ENCODE results near the gene ARPC1A.
"Not testable (repeated sequence)": the region's sequence is repeated elsewhere in the genome, so short reads cannot be mapped to it uniquely, and the experiment has no call there.

Gene ARPC1A

DNA sequence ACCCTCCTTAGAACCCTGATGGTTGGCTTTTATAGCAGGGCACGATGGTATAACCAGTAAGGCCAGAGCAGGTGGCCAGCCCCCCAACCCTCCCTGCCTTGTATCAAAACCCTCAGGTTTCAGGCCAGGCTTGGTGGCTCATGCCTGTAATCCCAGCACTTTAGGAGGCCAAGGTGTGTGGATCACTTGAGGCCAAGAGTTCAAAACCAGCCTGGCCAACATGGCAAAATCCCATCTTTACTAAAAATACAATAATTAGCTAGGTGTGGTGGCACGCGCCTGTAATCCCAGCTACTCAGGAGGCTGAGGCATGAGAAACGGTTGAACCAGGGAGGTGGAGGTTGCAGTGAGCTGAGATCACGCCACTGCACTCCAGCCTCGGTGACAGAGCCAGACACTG lies 3.0 kb upstream of the ARPC1A start:
- DNase-seq = not testable (repeated sequence)

DNA sequence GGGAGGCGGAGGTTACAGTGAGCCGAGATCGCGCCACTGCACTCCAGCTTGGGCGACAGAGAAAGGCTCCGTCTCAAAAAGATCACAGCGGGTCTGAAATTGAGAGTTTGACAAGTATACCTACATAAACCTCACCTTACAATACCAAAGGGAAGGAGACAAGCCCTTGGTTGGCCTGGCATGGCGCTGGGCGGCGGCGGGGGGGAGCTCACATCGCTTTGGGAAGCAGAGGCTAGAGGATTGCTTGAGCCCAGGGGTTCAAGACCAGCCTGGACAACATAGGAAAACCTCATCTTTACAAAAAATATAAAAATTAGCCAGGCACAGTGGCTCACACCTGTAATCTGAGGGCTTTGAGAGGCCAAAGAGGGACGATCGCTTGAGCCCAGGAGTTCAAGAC lies 1.1 kb upstream of the ARPC1A start:
- DNase-seq = no peak

DNA sequence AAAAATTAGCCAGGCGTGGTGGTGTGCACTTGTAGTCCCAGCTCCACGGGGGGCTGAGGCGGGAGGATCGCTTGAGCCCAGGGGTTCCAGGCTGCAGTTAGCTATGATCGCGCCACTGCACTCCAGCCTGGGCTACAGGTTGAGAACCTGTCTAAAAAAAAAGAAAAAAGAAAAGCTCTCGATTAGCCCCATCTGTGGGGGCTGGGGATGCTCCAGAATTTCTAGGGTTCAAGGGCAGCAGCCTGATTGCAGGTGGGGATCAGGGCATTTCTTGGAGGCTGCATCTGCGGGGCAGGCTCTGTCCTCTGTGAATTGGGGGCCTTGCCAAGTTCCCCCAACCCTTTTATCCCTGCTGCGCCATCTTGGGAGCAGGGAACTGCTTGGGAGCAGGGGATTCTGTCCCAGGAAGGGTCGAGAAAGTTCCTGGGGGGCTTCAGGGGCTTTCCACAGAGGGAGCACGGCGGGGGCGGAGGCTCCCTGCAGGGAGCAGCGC lies 651 bp upstream of the ARPC1A start:
- no peak for DNase-seq

DNA sequence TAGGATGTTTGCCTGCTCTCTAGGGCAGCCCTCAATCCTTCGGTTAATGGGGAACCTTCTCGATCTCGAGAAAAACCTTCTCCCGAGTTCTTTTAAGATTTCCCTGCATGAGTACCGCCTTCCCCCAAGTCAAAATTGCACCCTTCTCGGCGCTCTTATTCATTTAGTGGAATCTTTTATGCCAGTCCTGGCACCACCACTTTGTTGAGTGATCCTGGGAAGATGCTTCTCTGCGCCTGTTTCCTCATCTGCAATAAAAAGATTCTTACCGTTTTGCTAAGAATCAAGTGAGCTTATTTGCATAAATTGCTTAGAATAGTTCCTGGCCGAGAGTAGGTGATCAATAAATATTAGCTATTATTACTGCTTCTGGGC lies 697 bp downstream of the ARPC1A start:
- DNase-seq = no peak

DNA sequence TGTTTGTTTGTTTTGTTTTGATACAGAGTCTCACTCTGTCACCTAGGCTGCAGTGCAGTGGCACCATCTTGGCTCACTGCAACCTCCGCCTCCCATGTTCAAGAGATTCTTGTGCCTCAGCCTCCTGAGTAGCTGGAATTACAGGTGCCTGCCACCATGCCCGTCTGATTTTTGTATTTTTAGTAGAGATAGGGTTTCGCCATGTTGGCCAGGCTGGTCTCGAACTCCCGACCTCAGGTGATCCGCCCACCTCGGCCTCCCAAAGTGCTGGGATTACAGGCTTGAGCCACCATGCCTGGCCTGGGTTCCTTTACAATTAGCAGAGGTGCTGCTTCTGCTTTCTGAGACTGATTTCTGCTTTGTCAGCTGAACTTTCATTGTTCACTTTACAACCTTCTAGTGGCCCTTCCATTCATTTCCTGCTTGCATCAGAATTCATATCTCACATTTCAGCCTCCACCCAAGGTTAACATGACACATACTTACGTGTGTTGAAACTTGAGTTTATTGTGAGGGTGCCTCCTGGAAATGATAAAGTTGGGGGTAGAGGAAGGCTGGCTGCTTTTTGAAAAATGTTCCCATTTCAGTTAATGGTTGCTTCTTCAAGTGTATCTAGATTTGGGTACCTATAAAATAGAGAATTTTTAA lies 4.7 kb downstream of the ARPC1A start:
- not testable (repeated sequence) for DNase-seq

DNA sequence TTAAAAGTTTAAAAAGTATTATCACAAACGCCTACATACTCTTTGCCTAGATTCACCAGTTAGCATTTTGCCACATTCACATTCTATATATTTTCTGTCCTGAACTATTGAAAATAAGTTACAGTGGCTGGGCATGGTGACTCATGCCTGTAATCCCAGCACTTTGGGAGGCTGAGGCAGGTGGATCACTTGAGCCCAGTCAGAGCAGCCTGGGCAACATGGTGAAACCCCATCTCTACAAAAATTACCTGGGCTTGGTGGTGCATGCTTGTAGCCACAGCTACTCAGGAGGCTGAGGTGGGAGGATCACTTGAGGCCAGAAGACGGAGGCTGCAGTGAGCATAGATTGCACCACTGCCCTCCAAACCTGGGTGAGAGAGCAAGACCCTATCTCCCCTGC lies 5.3 kb downstream of the ARPC1A start:
- no peak for DNase-seq

DNA sequence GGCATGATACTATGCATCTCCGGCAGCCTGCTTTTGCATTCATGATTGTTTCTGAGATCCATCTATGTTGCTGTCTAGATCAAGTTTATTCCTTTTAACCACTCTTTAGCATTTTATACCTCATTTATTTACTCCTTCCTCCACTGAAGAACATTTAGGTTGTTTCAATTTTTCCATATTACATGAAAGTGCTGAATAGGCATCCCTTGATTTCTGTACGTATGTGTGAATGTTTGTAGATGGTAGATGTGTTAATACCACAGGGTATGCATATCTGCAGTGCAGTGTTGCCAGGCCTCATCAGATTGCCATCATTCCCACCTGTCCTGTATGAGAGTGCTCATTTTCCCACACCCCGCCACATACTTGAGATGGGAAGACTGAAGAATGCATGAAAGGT lies 13.9 kb downstream of the ARPC1A start:
- DNase-seq = no peak

DNA sequence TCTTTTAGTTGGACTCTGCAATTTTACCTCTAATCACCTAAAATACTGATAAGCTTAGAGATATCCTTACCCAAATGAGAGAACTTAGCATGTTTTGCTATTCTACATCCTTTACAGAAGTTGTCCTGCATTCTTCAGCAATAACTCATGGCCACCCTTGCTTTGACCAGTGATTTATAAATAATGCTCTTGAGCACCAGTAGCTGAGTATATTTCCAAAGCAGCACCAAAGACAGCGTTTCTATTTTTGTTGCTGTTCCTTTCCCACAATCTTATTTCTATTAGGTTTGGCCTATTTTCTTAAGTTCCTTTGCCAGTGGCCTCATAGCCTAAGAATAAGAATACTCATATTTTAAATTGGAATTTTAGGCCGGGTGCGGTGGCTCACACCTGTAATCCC lies 15.0 kb downstream of the ARPC1A start:
- no peak for DNase-seq

DNA sequence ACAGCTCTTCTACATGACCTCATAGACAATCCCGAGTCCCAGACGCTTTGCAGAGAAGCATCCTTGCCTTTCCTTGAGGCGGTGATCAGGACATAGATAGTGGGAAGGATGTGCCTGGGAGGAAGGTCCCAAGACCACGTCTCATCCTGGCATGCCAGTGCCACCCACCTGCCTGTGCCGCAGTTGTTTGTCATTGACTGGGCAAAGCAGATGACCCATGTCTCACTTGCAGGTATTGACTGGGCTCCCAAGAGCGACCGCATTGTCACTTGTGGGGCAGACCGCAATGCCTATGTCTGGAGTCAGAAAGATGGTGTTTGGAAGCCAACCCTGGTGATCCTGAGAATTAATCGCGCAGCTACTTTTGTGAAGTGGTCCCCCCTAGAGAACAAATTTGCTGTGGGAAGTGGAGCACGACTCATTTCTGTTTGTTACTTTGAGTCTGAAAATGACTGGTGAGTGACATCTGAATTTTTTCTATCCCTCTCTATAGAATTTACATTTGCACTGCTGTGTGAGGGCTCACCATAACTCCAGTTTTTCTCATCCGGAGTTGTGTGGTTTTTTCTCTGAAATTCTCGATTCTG lies 18.5 kb downstream of the ARPC1A start:
- no peak for DNase-seq

DNA sequence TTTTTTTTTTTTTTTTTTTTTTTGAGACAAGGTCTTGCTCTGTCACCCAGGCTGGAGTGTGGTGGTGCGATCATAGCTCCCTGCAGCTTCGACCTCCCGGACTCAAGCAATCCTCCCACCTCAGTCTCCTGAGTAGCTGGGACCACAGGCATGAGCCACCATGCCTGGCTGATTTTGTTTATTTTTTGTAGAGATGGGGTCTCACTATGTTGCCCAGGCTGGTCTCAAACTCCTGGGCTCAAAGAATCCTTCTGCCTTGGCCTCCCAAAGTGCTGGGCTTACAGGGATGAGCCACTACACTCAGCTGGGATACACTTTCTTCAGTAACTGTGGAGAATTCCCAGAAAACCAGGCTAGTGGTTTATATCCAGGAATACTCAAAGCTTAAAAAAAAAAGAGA lies 24.9 kb downstream of the ARPC1A start:
- DNase-seq = not testable (repeated sequence)

DNA sequence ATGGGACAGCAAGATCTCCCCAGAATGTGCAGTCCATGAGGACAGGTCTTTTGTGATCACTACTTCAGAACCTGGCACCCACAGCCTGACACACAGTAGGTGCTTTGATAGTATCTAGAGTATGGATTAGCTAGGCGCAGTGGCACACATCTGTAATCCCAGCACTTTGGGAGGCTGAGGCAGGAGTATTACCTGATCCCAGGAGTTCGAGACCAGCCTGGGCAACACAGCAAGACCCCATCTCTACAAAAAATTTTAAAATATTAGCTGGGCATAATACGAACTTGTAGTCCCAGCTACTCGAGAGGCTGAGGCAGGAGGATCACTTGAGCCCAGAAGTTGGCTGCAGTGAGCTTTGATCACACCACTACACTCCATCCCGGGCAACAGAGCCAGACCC lies 26.5 kb downstream of the ARPC1A start:
- DNase-seq = no peak

DNA sequence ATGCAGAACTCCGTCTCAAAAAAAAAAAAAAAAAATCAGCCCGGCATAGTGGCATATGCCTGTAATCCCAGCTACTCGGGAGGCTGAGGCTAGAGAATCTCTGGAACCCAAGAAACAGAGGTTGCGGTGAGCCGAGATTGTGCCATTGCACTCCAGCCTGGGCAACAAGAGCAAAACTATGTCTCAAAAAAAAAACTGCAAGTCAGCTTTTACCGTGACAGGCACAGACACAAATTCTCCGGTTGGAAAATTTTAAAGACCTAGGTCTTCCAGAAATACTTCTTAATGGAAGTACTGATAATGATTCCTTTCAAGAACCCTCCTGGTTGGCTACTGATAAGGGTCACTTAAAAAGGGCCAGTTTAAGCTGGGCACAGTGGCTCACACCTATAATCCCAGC lies 29.4 kb downstream of the ARPC1A start:
- DNase-seq = no peak

DNA sequence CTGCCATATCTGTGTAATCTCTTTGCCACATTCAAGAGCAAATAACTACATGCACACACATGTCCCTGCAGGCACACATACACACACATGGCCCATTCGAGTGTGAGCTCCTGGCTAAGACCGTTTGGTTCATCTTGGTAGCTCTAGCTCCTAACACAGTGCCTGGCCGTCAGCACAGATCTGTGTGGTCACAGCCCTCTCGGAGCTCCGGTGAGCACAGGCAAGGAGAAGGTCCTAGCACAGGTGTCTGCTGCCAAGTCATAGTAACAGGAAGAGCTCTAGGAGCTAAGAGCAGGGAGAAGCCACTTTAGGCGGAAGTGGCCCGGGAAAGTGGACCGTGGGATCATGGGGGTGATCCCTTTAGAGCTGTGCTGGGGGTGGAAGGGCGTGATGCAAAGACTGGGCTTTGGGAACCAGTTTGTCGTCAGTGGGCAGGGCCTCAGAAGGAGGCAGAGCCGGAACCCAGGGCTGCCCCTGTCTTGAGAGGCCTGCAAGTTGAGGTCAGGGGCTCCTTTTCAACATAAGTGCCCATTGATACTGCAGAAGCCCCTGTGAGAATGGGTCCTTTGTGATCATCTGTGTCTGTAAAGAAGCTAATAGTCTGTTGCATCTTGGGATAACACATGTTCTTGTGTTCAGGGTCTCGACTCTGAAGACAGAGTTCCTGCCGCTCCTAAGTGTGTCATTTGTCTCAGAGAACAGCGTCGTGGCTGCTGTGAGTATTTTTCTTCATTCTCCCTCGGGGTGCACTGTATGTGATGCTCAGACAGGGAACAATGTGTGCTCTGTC lies 32.2 kb downstream of the ARPC1A start:
- no peak for DNase-seq

DNA sequence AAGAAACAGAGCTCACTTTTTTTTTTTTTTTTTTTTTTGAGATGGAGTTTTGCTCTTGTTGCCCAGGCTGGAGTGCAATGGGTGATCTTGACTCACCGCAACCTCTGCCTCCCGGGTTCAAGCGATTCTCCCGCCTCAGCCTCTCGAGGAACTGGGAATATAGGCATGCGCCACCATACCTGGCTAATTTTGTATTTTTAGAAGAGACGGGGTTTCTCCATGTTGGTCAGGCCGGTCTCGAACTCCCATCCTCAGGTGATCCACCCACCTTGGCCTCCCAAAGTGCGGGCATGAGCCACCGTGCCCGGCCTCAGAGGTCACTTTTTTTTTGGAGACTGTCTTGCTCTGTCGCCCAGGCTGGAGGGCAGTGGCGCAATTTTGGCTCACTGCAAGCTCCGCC lies 32.8 kb downstream of the ARPC1A start:
- DNase-seq = not testable (repeated sequence)

DNA sequence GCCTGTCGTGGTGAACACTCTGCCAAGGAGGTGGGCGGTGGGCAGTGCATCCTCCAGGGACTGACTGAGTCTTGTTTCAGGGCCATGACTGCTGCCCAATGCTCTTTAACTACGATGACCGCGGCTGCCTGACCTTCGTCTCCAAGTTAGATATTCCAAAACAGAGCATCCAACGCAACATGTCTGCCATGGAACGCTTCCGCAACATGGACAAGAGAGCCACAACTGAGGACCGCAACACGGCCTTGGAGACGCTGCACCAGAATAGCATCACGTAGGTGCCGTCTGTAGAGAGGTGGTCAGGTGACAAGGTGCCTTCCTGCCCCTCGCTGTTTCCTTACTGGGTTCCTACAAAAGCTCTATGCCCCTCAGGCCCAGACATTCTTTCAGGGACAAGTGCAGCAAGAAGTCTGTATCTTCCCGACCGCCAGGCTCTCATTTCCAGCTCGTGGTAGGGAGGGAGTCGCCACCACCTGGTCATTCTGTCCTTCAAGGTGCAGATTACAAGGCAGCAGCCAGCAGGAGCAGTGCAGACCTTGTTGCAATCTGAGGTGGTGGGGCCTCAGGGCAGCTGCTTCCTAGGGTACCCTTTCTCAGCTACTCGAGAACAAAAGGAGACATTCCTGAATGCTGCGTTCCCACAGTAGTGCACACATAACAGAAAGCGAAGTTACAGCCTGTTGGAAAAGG lies 33.9 kb downstream of the ARPC1A start:
- no peak for DNase-seq

DNA sequence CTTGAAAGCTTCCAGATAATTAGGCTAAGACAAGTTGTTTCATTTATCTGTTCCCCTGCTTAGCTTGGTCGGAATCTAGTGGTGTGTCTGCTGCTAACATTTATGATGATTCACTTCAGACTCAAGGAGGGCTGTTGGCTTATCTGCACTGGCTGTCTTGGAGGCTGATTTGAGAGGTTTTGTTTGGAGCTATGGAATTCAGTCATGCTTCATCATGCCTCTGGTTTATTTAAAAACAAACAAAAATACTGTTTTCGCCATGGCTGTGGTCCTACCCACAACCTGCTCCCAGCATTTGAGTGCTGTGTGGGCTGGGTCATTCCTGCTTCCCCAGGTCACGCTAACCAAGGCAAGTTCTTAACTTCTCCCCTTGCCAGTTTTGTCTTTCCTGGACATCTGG lies 37.1 kb downstream of the ARPC1A start:
- no peak for DNase-seq

DNA sequence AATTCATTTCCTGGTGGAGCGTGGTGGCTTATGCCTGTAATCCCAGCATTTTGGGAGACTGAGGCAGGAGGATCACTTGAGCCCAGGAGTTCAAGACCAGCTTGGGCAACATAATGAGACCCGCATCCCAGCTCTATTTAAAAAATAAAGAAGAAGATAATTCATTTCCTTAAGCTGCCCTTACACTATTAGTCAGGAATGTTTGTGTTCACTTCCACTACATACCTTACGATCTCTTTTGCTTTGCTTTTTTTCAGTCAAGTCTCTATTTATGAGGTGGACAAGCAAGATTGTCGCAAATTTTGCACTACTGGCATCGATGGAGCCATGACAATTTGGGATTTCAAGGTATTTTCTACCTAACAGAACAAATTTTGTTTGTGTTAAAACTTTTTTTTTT lies 37.6 kb downstream of the ARPC1A start:
- DNase-seq = no peak

DNA sequence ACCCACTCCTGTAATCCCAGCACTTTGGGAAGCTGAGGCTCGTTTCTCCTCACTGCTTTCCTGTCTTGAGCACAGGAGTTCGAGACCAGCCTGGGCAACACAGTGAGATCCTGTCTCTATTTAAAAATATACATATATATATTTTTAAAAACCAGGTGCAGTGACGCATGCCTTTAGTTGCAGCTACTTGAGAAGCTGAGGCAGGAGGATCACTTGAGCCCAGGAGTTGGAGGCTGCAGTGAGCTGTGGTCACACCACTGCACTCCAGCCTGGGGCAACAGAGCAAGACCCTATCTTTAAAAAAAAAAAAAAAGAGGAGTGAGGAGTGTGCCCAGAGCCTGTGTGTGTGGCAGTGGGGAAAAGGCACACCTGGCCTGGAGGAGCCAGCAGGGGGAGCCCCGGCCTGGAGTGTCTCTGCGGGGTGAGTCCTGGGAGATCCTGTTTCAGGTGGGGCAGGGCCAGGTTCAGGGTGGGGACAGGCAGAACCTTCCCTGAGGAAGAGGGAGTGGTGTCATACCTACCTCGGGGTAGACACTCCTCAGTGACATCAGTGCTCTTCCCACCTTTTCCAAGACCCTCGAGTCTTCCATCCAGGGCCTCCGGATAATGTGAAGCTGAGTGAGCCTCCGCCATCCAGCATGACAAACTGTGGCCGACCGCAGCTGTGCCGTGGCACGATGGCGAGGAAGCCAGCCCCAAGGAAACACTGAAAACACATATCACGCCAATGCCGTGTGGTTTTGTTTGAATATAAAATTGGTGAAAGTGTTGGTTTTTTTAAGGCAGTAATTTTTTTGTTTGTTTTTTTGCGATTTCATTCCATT lies 39.8 kb downstream of the ARPC1A start:
- DNase-seq = peak; percentile 58

DNA sequence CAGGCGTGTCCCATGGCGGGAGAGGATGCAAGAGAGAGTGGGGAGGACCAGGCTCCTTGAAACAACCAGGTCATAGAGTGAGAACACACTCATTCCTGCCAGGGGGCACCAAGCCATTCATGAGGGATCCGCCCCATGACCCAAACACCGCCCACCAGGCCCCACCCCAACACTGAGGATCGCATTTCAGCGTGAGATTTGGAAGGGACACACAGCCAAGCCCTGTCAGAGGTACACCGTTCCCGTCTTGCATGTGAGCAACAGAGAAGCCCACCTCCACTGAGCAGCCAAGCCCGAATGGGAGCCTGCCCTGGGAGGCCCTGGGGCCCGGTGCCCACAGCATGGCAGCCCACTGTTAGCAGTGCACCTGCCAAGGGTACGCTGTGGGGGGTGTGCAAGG lies 40.9 kb downstream of the ARPC1A start:
- DNase-seq = no peak

DNA sequence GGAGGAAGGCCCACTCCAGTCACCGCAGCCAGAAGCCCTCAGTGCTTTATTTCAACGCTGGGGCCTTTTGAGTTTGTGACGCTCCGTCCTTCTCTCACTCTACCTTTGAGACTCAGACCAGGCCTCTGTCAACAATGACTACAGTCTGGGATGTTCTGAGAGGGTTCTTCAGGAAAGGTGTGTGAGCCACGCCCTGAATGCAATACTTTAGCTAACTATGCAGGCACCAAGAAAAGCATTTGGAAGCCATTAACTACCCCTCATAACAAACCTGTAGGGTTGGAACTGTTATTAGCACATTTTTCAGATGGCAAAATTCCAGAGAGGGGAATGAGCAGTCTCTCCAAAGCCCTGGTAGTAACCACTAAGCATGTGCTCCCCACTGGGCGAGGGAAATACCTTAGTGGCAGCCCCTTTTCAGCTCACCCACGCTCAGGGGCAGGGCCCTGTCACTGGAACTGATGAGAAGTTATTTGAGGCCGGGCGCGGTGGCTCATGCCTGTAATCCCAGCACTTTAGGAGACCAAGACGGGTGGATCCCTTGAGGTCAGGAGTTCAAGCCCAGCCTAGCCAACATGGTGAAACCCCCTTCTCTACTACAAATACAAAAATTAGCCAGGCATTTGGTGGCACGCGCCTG lies 43.2 kb downstream of the ARPC1A start:
- no peak for DNase-seq

DNA sequence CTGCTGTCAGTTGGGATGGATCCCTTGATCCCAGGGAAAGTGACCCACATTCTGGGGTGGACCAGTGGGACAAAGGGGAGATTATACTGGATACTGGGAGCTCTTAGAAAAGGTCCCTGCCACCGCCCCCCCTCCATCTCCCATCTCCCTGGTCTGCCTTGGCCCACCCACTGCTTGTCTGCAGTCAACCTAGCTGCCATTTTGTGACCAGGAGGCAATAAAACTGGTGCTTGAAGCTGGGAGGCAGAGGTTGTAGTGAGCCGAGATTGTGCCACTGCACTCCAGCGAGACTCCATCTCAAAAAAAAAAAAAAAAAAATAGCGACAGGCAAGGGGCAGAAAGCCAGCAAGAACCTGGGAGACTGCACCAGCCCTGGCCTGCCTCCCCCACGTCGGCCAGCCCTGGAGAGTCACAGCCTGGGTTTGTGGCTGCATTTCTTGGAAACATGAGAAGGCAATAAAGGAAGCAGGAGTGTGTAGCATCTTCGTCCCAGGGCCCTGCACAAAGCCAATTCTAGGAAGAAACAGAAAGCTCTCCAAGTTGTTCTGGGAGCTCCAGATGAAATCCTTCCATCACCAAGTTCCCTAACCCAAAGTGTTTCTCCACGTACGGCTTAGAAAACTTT lies 44.2 kb downstream of the ARPC1A start:
- DNase-seq = no peak

Data from activated CD4-positive, alpha-beta T cell treated with anti-CD3 and anti-CD28 coated beads for 1 hour (primary cell).